Endothelial cell (in vitro differentiated cells): Measurements from ENCODE around the gene METTL16. TPM values are rescaled to one million over a fixed set of nuclear protein-coding genes. Genes with fewer than 3 reads are reported as not detected.

Source experiments
- DNase-seq: peaks from one replicate; pipeline ENCODE4 v3.0.0; 2021; ENCODE audit warnings: low spot score
- H3K27ac Mint-ChIP-seq: one replicate; pipeline ENCODE4 v1.8.0; 2021; ENCODE audit warnings: mixed read lengths, inconsistent platforms; ENCODE audit not compliant: unreplicated experiment
- H3K27me3 Mint-ChIP-seq: one replicate; pipeline ENCODE4 v1.8.0; 2021; ENCODE audit warnings: mild to moderate bottlenecking, moderate library complexity, mixed read lengths, inconsistent platforms; ENCODE audit not compliant: unreplicated experiment
- H3K36me3 Mint-ChIP-seq: one replicate; pipeline ENCODE4 v1.8.0; 2021; ENCODE audit warnings: mild to moderate bottlenecking, low read depth, mixed read lengths, inconsistent platforms; ENCODE audit not compliant: unreplicated experiment
- H3K4me1 Mint-ChIP-seq: one replicate; pipeline ENCODE4 v1.8.0; 2021; ENCODE audit warnings: mild to moderate bottlenecking, mixed read lengths, inconsistent platforms; ENCODE audit not compliant: unreplicated experiment
- H3K4me3 Mint-ChIP-seq: one replicate; pipeline ENCODE4 v1.8.0; 2021; ENCODE audit warnings: mild to moderate bottlenecking, mixed read lengths, inconsistent platforms; ENCODE audit not compliant: unreplicated experiment
- H3K9me3 Mint-ChIP-seq: one replicate; pipeline ENCODE4 v1.8.0; 2021; ENCODE audit warnings: mixed read lengths, inconsistent platforms; ENCODE audit not compliant: unreplicated experiment
- total RNA-seq: library from RNA; stranded (reverse); fragmentation: NEBNext Ultra II Directional; extraction: Animal tissue kit (Norgen Biotek cat#: 25700); gene quantifications from one replicate; pipeline ENCODE4 v1.2.1, GENCODE V29; 2021; ENCODE audit not compliant: unreplicated experiment
- TF ChIP-seq, protein P1 (sequence below): fragments of 200-600 bp; sonication (generic); IDR thresholded peaks from one replicate; pipeline ENCODE4 v1.5.0; 2021; ENCODE audit warnings: antibody characterized with exemption; ENCODE audit not compliant: unreplicated experiment

The METTL16 gene
- total RNA-seq, 1 donor from 2014 or later = 24.9 TPM

DNA sequence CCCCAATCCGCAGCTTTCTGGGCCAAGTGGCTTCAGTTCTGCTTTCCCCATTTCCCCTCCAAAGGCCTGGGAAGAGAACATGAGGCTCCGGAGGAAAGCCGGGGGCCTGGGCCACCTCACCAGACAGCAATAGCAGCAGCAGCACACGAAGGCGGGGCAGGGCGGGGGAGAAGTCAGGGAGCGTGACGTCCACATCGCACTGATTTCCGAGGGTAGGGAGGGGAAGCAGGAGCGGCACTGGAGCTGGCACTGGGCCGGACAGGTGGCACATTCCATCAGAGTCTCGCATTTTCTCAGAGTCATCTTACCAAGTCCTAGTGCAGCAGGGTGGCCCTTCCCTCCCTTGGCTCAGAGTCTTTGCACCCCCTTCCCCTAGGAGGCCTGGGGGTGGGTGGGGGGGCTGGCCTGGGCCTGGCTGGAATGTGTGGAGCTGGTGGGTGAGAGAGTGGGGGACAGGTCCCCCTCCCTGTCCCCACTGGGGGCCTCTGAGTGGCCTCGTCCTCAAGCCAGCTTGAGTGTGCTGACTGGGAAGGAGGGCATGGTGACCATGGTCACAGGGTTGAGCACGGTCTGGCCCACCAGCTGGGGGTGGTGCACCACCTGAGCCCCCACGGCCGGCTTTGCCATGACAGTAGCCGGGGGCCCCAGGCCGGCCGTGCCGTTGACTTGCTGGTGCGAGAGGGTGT is 125.1 kb downstream of the METTL16 start:
- TF ChIP-seq, protein P1, sequence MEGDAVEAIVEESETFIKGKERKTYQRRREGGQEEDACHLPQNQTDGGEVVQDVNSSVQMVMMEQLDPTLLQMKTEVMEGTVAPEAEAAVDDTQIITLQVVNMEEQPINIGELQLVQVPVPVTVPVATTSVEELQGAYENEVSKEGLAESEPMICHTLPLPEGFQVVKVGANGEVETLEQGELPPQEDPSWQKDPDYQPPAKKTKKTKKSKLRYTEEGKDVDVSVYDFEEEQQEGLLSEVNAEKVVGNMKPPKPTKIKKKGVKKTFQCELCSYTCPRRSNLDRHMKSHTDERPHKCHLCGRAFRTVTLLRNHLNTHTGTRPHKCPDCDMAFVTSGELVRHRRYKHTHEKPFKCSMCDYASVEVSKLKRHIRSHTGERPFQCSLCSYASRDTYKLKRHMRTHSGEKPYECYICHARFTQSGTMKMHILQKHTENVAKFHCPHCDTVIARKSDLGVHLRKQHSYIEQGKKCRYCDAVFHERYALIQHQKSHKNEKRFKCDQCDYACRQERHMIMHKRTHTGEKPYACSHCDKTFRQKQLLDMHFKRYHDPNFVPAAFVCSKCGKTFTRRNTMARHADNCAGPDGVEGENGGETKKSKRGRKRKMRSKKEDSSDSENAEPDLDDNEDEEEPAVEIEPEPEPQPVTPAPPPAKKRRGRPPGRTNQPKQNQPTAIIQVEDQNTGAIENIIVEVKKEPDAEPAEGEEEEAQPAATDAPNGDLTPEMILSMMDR = no peak
- Mint-ChIP-seq H3K27ac (no peak overlapping the region), H3K4me1 (peaks cover 13% of the 10 kb centered on the region), H3K4me3 (no peak overlapping the region), H3K36me3 (peaks cover 18% of the 10 kb centered on the region), H3K27me3 (peaks cover 16% of the 10 kb centered on the region), H3K9me3 (no peaks in the 10 kb centered on the region)
- no peak for DNase-seq

DNA sequence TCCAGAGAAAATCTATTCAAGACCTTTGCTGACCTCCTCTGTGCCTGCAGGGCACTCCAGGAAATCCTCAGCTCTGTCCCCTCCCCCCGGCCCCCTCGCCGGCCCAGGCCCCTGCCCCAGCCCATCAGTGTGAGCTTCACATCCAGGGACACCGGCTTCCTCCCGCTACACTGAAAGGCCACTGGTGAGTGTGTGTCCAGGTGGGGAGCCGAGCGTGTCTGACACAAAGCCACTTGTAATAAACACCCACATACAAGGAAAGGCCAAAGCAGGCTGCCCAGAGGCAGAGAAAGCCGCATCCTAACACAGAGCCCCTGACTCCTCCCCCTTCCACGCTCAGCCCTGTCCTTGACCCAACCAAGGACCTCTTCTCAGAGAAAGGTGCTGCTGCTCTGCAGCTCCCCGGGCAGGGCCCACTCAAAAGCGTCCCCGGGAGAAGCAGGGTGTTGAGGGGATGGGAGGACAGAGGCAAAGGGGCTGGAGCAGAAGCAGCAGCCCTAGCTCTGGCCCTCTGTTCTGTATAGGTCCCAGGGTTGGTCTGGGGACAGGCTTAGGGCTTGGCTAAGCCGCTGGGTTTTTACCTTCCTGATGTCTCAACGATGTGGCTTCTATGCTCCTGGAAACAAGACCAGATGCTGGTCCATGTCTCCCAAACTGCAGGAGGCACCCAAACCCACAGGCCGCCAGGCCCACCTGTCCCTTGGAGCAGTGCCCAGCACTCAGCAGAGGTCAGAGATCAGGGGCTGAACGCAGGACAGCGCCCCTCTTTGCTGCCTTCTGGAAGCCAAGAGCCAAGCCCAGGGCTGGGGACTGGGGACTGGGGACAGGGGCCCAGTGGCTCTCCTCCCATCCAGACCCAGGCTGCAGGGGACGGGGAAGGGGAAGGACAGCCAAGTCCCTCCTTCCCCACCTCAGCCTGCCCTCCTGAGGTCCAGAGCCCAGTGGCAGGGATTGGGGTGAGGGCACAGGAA is 126.2 kb downstream of the METTL16 start:
- H3K27me3 Mint-ChIP-seq = peaks cover 13% of the 10 kb centered on the region
- no peak overlapping the region for H3K4me3 Mint-ChIP-seq
- H3K27ac Mint-ChIP-seq = no peak overlapping the region
- no peak for DNase-seq
- H3K9me3 Mint-ChIP-seq = no peaks in the 10 kb centered on the region
- H3K36me3 Mint-ChIP-seq = peaks cover 16% of the 10 kb centered on the region
- TF ChIP-seq, protein P1 = no peak
- peaks cover 11% of the 10 kb centered on the region for H3K4me1 Mint-ChIP-seq

DNA sequence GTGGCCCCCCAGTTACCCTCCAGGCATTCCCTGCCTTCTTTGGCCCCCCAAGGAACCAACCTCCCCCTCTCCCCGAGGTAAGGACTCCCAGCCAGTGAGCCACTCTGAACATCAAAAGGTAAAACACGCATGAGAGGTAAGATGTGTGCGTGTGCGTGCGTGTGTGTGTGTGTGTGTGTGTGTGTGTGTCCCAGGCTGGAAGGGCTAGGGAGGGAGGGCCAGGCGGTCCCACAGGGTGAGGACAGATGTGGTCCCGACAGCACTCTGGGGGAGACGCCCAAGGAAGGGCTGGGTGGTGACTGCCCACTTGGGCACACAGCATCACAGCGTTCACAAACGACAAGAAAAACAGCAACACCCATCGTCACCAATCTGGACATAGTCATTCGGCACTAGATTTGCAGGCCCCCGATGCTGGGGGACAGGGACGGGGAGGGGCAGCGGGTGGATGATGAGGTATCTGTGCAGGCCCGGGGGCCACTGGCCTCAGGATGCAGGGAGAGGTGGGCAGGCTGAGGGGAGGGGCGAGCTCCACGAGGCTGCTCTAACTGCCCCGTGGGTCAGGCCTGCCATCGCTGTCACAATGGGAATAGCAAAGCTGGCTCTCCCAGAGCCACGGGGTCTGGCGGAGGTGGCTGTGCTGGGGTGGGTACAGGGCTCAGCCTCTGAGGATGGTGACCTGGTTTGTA is 127.1 kb downstream of the METTL16 start:
- peaks cover 11% of the 10 kb centered on the region for H3K4me1 Mint-ChIP-seq
- peaks cover 8% of the 10 kb centered on the region for H3K27me3 Mint-ChIP-seq
- H3K36me3 Mint-ChIP-seq = peaks cover 16% of the 10 kb centered on the region
- no peaks in the 10 kb centered on the region for H3K9me3 Mint-ChIP-seq
- H3K4me3 Mint-ChIP-seq = no peak overlapping the region
- H3K27ac Mint-ChIP-seq = no peak overlapping the region
- no peak for DNase-seq
- TF ChIP-seq, protein P1 = no peak

DNA sequence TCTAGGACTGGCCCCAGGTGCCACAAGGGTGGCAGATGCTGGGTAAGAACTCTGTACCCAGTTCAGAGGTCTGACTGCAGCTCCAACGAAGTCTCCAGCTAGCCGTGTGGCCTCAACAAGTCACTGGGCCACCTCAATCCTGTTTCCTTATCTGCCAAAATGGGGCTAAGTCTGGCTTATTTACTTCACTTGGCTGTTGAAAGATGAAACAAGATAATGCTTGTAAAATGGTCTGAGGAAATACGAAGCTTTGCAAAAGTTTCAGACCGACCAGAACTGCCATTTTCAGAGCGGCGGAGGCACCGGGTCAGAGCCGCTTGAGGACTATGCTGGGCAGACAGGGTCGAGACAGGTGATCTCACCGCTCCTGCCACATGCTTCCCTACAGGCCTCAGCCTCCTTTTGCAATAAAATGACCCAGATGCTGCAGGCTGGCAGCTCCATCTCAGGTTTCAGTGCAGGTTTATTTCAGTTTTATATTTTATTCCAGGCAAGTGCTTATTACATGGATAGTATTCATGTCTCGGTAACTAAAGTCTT is 128.0 kb downstream of the METTL16 start:
- H3K27me3 Mint-ChIP-seq = peaks cover 8% of the 10 kb centered on the region
- TF ChIP-seq, protein P1 = no peak
- H3K27ac Mint-ChIP-seq = no peak overlapping the region
- no peak overlapping the region for H3K4me3 Mint-ChIP-seq
- no peaks in the 10 kb centered on the region for H3K9me3 Mint-ChIP-seq
- no peak for DNase-seq
- peaks cover 18% of the 10 kb centered on the region for H3K36me3 Mint-ChIP-seq
- peaks cover 11% of the 10 kb centered on the region for H3K4me1 Mint-ChIP-seq
